Measurements from ENCODE around the gene AFF2. TPM values are rescaled to one million over a fixed set of nuclear protein-coding genes. Genes with fewer than 3 reads are reported as not detected.

The AFF2 gene
- polyA plus RNA-seq, 1 experiment: 0.04 TPM

GRCh38 chrX:148763896-148764295 lies 263.5 kb downstream of the AFF2 start:
- DNase-seq (ENCODE audit: low read depth, low spot score): no peak
- TF ChIP-seq CTCF (IDR thresholded peaks at IDR 0.05; ENCODE audit: low read depth, low read length): no peak
- ChIA-PET POLR2A (no interaction called here), CTCF (no interaction called here)
- H3K27ac ChIP-seq (ENCODE audit: low read depth, low read length): no peak overlapping the region
- no peak overlapping the region for H3K4me3 ChIP-seq (ENCODE audit: low read depth, low read length)
- H3K9me3 ChIP-seq (ENCODE audit: control insufficient read depth, insufficient read depth, low read length): no peaks in the 10 kb centered on the region
- H3K27me3 ChIP-seq (ENCODE audit: control insufficient read depth, insufficient read depth, low read length): no peaks in the 10 kb centered on the region

GRCh38 chrX:148768296-148768695 lies 267.9 kb downstream of the AFF2 start:
- Histone ChIP-seq H3K9me3 (ENCODE audit: control insufficient read depth, insufficient read depth, low read length) (no peaks in the 10 kb centered on the region), H3K27ac (ENCODE audit: low read depth, low read length) (no peak overlapping the region), H3K4me3 (ENCODE audit: low read depth, low read length) (no peak overlapping the region), H3K27me3 (ENCODE audit: control insufficient read depth, insufficient read depth, low read length) (no peaks in the 10 kb centered on the region)
- TF ChIP-seq CTCF (IDR thresholded peaks at IDR 0.05; ENCODE audit: low read depth, low read length): no peak
- DNase-seq (ENCODE audit: low read depth, low spot score): no peak
- CTCF ChIA-PET: no interaction called here
- POLR2A ChIA-PET: no interaction called here

GRCh38 chrX:148771440-148771839 lies 271.0 kb downstream of the AFF2 start:
- ChIA-PET POLR2A (no interaction called here), CTCF (no interaction called here)
- H3K27ac ChIP-seq (ENCODE audit: low read depth, low read length): no peak overlapping the region
- no peaks in the 10 kb centered on the region for H3K27me3 ChIP-seq (ENCODE audit: control insufficient read depth, insufficient read depth, low read length)
- no peak for DNase-seq (ENCODE audit: low read depth, low spot score)
- TF ChIP-seq CTCF (IDR thresholded peaks at IDR 0.05; ENCODE audit: low read depth, low read length): no peak
- H3K4me3 ChIP-seq (ENCODE audit: low read depth, low read length): no peak overlapping the region
- H3K9me3 ChIP-seq (ENCODE audit: control insufficient read depth, insufficient read depth, low read length): no peaks in the 10 kb centered on the region

GRCh38 chrX:148774276-148774675 lies 273.9 kb downstream of the AFF2 start:
- CTCF ChIA-PET: no interaction called here

GRCh38 chrX:148784137-148784536 lies 283.7 kb downstream of the AFF2 start:
- no peak overlapping the region for H3K4me3 ChIP-seq (ENCODE audit: low read depth, low read length)
- no peak overlapping the region for H3K27ac ChIP-seq (ENCODE audit: low read depth, low read length)
- no peak for TF ChIP-seq CTCF (IDR thresholded peaks at IDR 0.05; ENCODE audit: low read depth, low read length)
- no peaks in the 10 kb centered on the region for H3K9me3 ChIP-seq (ENCODE audit: control insufficient read depth, insufficient read depth, low read length)
- DNase-seq (ENCODE audit: low read depth, low spot score): no peak
- ChIA-PET POLR2A (no interaction called here), CTCF (no interaction called here)
- H3K27me3 ChIP-seq (ENCODE audit: control insufficient read depth, insufficient read depth, low read length): no peaks in the 10 kb centered on the region

More at GRCh38 chrX:148774276-148774675, 273.9 kb downstream of the AFF2 start:
- no peaks in the 10 kb centered on the region for H3K9me3 ChIP-seq (ENCODE audit: control insufficient read depth, insufficient read depth, low read length)
- H3K27ac ChIP-seq (ENCODE audit: low read depth, low read length): no peak overlapping the region
- no peak overlapping the region for H3K4me3 ChIP-seq (ENCODE audit: low read depth, low read length)
- no peak for TF ChIP-seq CTCF (IDR thresholded peaks at IDR 0.05; ENCODE audit: low read depth, low read length)
- POLR2A ChIA-PET: no interaction called here
- H3K27me3 ChIP-seq (ENCODE audit: control insufficient read depth, insufficient read depth, low read length): no peaks in the 10 kb centered on the region
- no peak for DNase-seq (ENCODE audit: low read depth, low spot score)
